ENCODE results near the gene NEDD8.

- TF ChIP-seq CTCF (IDR thresholded peaks at IDR 0.05) (no peak), POLR2A (IDR thresholded peaks at IDR 0.05) (no peak)
Measured at GRCh38 chr14:24277606-24278321, 45.6 kb upstream of the NEDD8 start.
